Fibroblast of the conjunctiva (primary cell): ENCODE measurements around the gene IGF2BP3.

Experiments
- DNase-seq: peaks from one replicate; pipeline ENCODE4 v3.0.0-alpha.2; 2010; ENCODE audit warnings: low read depth

The IGF2BP3 gene

DNA sequence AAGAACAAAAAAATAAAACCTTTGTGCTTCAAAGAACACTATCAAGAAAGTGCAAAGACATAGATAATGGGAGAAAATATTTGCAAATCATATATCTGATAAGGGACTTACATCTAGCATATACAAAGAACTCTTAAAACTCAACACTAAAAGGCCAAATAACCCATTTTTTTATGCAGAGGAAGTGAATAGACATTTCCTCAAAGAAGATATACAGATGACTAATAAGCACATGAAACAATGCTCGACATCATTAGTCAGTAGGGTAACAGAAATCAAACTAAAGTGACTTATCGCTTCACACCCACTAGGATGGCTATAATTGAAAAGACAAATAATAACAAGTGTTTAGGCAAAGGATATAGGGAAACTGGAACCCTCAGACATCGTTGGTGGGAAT lies 93.2 kb downstream of the IGF2BP3 start:
- no peak for DNase-seq

- no peak for DNase-seq
These were observed 96.9 kb downstream of the IGF2BP3 start for GRCh38 chr7:23373151-23374004.

DNA sequence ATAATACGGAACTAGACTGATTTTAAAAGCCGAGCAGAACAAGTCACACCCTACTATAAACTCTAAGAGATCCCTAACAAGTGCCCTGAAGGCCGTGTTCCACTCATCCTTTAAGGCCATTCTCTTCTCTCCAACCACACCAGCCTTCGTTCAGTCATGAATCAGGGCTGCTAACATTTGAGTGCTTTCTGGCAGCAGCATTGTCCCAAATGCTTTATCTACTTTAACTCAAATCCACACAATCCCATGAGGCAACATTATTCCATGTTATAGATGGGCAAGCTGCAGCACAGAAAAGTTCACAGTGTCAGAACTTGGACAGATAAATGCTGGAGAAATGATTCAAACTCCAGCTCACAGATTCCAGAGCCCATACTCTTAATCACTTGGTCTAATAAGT lies 97.7 kb downstream of the IGF2BP3 start:
- DNase-seq = no peak

- DNase-seq = no peak
These were observed 98.6 kb downstream of the IGF2BP3 start for GRCh38 chr7:23371654-23372053.

GRCh38 chr7:23369695-23370404 lies 100.4 kb downstream of the IGF2BP3 start:
- no peak for DNase-seq

GRCh38 chr7:23369100-23369499 lies 101.2 kb downstream of the IGF2BP3 start:
- no peak for DNase-seq

GRCh38 chr7:23358152-23358674 lies 112.1 kb downstream of the IGF2BP3 start:
- DNase-seq = no peak

GRCh38 chr7:23357190-23358093 lies 112.8 kb downstream of the IGF2BP3 start:
- peak; percentile 26 for DNase-seq

DNA sequence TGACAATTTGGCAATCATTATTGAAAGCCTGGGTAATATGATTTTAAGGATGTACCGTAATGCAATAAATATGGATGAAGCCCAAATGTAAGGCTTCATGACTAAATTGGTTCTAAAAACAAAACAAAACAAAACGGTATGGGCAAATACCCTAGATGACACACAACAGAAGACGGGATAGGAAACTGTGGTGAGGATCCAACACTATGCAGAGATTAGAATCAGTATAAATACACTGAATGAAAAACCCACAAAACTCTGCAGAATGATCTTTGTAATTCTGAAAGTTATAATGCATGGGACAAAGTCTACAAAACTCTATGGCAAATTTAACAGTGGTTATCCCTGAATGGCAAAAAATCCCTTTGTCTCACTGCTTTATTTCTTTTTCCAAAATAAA lies 113.6 kb downstream of the IGF2BP3 start:
- DNase-seq = no peak

- no peak for DNase-seq
These were observed 114.1 kb downstream of the IGF2BP3 start for GRCh38 chr7:23356168-23356567.

DNA sequence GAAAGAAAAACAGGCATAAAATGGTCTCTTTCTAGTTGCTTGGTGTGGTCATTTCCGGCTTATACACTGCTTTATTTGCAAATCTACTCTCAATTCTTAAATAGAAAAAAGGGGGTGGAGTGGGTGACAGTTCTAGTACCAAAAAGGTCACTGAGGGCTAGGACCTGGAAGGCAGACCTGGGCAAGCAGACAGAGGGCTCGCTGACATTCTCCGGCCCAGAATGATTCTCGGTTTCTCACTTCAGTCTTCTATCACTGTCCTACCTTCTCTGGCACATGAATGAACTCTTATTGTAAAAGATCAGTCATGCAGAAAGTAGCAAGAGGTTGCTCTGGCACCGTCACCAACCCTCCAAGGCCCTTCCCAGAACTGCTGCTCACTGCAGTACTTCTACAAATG lies 117.1 kb downstream of the IGF2BP3 start:
- DNase-seq = no peak

- no peak for DNase-seq
These were observed 119.8 kb downstream of the IGF2BP3 start for GRCh38 chr7:23350466-23350865.

- peak; percentile 20 for DNase-seq
These were observed 120.7 kb downstream of the IGF2BP3 start for GRCh38 chr7:23349484-23350157.

- DNase-seq = peak; percentile 66
These were observed 122.6 kb downstream of the IGF2BP3 start for GRCh38 chr7:23347682-23348180.

DNA sequence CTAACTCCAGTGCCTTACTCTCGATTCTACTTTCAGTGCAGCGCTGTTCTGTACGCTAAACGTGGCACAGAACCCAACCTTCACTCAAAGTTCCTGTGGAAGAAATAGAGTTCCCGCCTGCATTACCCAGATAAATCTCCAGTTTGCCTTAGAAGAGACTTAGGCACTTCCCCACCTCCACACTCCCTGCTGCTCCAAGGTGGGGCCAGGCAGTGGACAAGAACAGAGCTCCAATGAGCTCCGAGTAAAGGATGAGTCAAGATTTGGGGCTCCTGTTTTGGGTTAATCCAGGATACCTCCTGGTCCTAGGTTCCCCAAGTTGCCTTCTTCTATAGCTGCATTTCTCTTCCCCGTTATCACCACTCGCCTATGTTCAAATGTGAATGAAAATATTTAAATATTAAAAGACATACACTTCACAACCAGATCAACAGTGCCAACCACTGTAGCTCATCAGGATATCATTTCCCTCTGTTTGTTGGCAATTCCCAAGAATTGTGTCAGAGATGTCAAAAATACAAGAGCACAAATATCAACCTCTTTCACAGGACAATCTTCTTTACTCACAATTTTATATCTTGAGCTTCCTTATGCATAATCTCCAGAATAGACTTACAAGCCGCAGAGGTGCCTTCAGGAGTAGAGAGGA lies 123.1 kb downstream of the IGF2BP3 start:
- no peak for DNase-seq

- no peak for DNase-seq
These were observed 124.0 kb downstream of the IGF2BP3 start for GRCh38 chr7:23346316-23346715.

- DNase-seq = no peak
These were observed 124.7 kb downstream of the IGF2BP3 start for GRCh38 chr7:23345601-23346000.

GRCh38 chr7:23343806-23344475 lies 126.3 kb downstream of the IGF2BP3 start:
- no peak for DNase-seq

DNA sequence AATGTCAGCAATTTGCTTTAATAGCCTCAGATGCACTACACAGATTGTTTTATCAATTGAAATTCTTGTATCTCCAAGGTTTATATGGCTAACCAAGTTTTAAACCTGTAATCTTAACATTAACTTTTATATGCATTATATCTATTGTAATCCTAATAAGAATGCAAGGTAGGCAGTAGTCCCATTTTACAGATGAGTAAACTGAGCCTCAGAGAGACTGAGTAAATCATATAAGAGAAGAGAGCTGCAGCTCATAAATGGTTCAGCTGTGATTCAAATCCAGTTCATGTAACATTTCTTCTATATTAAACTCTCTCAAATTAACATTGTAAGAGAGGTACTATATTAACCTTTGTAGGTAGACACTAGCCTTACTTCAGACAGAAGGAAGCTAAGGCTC lies 127.2 kb downstream of the IGF2BP3 start:
- DNase-seq = no peak
